HEK293 (cell line): ENCODE results near the gene MARK3.

ENCODE experiments used
- CTCF ChIP-seq: fragments of 450-650 bp; formaldehyde crosslinking; IDR thresholded peaks from 2 replicates; pipeline ENCODE4 v1.5.1; 2016; ENCODE audit warnings: missing biosample characterization, missing genetic modification characterization
- SCRT1 ChIP-seq: fragments of 450-650 bp; formaldehyde crosslinking; IDR thresholded peaks from 2 replicates; pipeline ENCODE4 v1.5.1; 2016; ENCODE audit warnings: missing biosample characterization, missing genetic modification characterization, borderline replicate concordance
- SP2 ChIP-seq: fragments of 450-650 bp; formaldehyde crosslinking; IDR thresholded peaks from 2 replicates; pipeline ENCODE4 v1.5.1; 2016; ENCODE audit warnings: missing biosample characterization, missing genetic modification characterization
- ZFP41 ChIP-seq: fragments of 450-650 bp; formaldehyde crosslinking; IDR thresholded peaks from 2 replicates; pipeline ENCODE4 v1.5.1; 2016; ENCODE audit warnings: missing biosample characterization, missing genetic modification characterization, borderline replicate concordance
- ZNF350 ChIP-seq: fragments of 450-650 bp; formaldehyde crosslinking; IDR thresholded peaks from 2 replicates; pipeline ENCODE4 v1.5.0; 2017; ENCODE audit warnings: missing biosample characterization, mild to moderate bottlenecking, missing genetic modification characterization
- ZNF521 ChIP-seq: fragments of 450-650 bp; formaldehyde crosslinking; IDR thresholded peaks from 2 replicates; pipeline ENCODE4 v1.5.1; 2017; ENCODE audit warnings: missing biosample characterization, mild to moderate bottlenecking, missing genetic modification characterization
- ZNF768 ChIP-seq: fragments of 450-650 bp; formaldehyde crosslinking; IDR thresholded peaks from 2 replicates; pipeline ENCODE4 v1.5.1; 2018; ENCODE audit warnings: missing biosample characterization, mild to moderate bottlenecking, missing genetic modification characterization
- ZSCAN18 ChIP-seq: fragments of 450-650 bp; formaldehyde crosslinking; IDR thresholded peaks from 2 replicates; pipeline ENCODE4 v1.5.1; 2016; ENCODE audit warnings: missing biosample characterization, missing genetic modification characterization

GRCh38 chr14:103367995-103368394 is 17.2 kb upstream of the MARK3 start:
- TF ChIP-seq SP2 (tag by site-specific recombination) (no peak), SCRT1 (tag by site-specific recombination) (no peak), ZFP41 (no peak), CTCF (tag by site-specific recombination) (no peak), ZNF768 (tag by site-specific recombination) (no peak), ZNF350 (tag by site-specific recombination) (no peak), ZSCAN18 (tag by site-specific recombination) (no peak), ZNF521 (tag by site-specific recombination) (no peak)
